Fibroblast of the aortic adventitia (primary cell): Measurements from ENCODE around the gene EIF4EBP2. TPM values are rescaled to one million over a fixed set of nuclear protein-coding genes. Genes with fewer than 3 reads are reported as not detected.

Experiments
- DNase-seq: peaks from one replicate; pipeline ENCODE4 v3.0.0-alpha.2; 2010; ENCODE audit warnings: low read depth
- H3K4me3 ChIP-seq: 2 replicates; pipeline ENCODE4 v1.5.1; 2011; ENCODE audit warnings: low read depth, mild to moderate bottlenecking, control low read depth, low read length, moderate library complexity
- total RNA-seq: library from RNA; depleted of rRNA; stranded (reverse); fragments of >200 nt; gene quantifications from 2 replicates; pipeline ENCODE4 v1.2.3, GENCODE V29; 2012; ENCODE audit warnings: low replicate concordance
- TF ChIP-seq, protein P1 (sequence below): IDR thresholded peaks from 2 replicates; pipeline ENCODE4 v1.5.1; 2011; ENCODE audit warnings: mild to moderate bottlenecking, low read length, control low read depth, inconsistent platforms; ENCODE audit not compliant: insufficient read depth

EIF4EBP2 gene
- total RNA-seq, 1 donor: 54.2 TPM

DNA sequence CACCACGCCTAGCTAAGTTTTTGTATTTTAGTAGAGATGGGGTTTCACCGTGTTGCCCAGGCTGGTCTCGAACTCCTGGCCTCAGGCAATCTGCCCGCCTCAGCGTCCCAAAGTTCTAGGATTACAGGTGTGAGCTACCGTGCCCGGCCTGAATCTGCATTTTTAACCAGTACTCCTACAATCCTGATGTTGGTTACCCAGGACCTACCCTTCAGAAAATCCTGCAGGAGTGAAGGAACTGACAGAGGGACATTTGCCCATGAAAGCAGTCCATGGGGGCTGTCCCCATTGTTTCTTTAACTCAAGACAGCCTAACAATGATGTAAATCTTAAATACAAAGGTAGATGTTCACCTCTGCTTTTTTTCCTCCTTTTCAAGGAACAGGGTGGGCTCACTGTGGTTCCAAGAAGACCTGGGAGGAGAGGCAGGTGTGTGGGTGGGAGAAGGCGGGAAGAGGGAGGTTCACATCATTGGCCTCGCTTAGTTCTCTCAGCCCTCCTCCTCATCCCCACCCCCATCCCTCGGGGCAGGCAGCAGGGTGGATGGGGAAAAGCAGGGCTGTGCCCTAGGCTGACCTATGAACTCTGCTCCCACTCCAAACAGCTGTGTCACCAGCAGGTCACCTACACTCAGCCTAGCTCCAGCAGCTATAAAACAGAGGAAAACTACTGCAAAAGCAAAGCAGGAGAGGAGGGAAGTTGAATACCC is 35.0 kb upstream of the EIF4EBP2 start:
- TF ChIP-seq, protein P1, sequence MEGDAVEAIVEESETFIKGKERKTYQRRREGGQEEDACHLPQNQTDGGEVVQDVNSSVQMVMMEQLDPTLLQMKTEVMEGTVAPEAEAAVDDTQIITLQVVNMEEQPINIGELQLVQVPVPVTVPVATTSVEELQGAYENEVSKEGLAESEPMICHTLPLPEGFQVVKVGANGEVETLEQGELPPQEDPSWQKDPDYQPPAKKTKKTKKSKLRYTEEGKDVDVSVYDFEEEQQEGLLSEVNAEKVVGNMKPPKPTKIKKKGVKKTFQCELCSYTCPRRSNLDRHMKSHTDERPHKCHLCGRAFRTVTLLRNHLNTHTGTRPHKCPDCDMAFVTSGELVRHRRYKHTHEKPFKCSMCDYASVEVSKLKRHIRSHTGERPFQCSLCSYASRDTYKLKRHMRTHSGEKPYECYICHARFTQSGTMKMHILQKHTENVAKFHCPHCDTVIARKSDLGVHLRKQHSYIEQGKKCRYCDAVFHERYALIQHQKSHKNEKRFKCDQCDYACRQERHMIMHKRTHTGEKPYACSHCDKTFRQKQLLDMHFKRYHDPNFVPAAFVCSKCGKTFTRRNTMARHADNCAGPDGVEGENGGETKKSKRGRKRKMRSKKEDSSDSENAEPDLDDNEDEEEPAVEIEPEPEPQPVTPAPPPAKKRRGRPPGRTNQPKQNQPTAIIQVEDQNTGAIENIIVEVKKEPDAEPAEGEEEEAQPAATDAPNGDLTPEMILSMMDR: no peak
- DNase-seq: no peak
- no peak overlapping the region for H3K4me3 ChIP-seq

DNA sequence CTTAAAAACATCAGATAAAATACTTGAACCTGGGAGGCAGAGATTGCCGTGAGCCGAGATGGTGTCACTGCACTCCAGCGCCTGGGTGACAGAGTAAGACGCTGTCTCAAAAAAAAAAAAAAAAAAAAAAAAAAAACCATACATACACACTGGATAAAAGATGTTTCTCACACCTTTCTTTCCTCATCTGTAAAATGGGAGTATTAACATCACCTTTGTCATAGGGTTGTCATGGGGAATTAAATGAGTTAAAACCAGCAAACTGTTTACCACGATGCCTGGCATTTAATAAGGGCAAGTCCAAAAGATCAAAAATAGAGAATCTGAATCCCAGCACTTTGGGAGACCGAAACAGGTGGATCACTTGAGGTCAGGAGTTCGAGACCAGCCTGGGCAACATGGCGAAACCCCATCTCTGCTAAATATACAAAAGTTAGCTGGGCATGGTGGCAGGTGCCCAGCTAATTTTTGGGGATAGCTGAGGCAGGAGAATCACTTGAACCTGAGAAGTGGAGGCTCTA is 34.4 kb upstream of the EIF4EBP2 start:
- TF ChIP-seq, protein P1: no peak
- no peak overlapping the region for H3K4me3 ChIP-seq
- DNase-seq: no peak

DNA sequence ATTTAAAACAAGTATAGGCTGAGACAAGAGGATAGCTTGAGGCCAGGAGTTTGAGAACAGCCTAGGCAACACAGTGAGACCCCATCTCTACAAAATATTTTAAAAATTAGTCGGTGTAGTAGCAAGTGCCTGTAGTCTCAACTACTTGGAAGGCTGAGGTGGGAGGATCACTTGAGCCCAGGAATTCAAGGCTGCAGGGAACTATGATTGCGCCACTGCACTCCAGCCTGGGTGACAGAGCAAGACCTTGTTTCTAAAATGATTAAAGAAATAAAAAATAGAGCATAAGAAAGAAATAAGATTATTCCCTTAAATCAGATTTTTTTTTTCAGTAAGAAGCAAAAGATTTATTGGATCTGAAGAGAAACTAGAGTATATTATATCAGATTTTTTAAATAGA is 33.2 kb upstream of the EIF4EBP2 start:
- TF ChIP-seq, protein P1: no peak
- no peak overlapping the region for H3K4me3 ChIP-seq
- DNase-seq: no peak

DNA sequence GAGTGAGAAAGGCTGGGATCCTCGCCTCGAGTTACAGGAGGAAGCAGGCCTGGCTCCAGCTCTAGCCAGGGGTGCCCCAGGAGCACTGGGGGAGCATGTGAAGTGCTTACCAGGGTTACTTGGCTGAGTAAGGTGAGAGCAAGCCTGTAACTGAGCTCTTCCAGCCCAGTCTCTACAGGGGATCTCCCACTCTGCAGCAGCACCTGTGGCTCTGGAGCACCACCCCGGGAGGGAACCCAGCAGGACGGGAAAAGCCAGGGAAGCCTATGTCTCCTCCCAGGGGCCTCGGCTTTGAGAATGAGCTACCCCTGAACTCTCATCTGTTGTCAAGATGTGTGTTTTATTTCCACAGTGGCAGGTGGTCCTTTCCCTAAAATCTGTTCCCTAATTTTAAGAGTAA is 32.1 kb upstream of the EIF4EBP2 start:
- TF ChIP-seq, protein P1: no peak
- DNase-seq: no peak

DNA sequence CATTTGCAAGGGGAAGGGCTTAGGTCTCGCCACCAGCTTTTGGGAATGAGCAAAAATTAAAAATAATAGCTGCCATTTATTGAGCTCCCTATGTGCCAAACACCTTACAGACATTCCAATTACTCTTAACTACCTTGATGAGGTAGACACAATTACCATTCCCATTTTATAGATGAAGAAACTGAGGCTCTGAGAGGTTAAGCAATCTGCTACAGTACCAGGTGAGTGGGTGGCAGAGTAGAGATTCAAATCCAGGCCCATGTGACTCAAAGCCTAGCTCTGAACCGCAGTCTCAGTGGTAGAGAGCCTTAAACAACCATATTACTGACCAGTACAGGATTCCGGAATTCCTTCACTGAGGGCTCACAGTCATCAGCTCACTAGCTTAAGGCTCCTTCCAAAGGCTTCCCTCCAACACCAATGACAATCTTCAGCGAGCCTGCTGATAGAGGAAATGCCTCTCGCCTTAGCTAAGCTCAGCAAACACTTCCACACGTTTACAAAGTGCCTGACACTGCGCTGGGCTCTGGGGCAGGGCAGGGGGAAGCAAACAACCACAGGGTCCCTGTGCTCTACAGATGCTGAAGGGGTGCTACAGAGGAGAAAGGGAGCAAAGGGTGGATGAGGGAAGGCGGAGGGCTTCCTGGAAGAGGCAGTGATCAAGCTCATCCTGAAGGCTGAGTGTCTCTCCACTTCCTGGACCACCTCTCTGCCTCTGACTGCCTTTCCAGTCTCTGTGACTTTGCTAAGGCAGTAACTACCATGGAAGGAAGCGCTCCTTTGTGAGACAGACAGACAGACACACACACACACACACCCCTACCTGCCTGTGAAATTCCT is 28.9 kb upstream of the EIF4EBP2 start:
- DNase-seq: peak; percentile 15
- TF ChIP-seq, protein P1: no peak
- no peak overlapping the region for H3K4me3 ChIP-seq

More for the DNA sequence above, 32.1 kb upstream of the EIF4EBP2 start:
- no peak overlapping the region for H3K4me3 ChIP-seq

DNA sequence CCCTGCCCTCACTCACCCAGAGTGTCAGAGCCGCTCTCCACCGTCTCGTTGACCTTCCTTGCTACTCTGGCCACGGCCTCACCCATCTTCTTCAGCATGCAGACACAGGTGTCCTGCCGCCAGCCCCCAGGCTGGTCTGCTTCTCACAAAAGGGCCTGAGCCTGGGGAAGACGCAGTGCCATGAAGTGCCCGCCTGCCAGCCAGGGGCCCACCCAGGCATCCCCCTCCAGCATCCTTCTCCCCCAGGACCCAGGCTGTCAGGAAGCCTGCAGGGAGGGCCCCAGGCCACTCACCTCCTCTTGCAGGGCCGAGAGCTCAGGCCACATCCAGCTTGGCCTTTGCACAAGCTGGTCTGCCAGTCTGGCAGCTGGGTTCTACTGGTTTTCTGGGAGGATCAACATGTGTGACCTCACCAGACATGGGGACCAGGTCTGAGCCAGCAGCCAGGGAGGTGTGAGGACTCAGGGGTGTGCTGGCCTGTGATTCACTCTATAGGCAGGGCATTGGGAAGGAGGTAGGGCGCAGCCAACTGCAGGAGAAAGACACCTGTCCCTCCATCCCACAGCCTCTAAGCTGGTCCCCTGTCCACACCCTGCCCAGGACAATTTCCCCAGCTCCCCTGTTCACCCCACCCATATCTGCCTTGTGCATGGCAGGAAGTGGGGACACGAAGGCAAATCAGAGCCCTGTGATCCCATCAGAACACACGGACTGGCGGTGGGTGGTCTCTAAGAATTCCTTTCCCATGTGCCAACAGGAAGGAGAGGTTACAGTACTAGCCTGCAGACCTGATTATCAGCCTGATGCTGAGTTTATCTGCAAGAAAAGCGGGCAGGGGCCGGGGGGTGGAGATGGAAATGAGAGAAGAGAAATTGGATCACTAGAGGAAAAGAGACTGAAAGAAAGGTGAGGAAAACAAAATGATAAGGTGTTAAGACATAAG is 27.2 kb upstream of the EIF4EBP2 start:
- TF ChIP-seq, protein P1: no peak
- no peak for DNase-seq
- H3K4me3 ChIP-seq: no peak overlapping the region
